Upper lobe of left lung (tissue), 6 donors: ENCODE data around the gene FRMD3. TPM values are rescaled to one million over a fixed set of nuclear protein-coding genes. Genes with fewer than 3 reads are reported as not detected.

ENCODE experiments used
- ATAC-seq, 2 donors: fragments of 200-7000 bp; cut with Tn5 transposase; one replicate each; pipeline ENCODE4 v1.9.1; 2022; ENCODE audit warnings: mild to moderate bottlenecking in 2 of 2, moderate library complexity in 2 of 2; ENCODE audit not compliant: low FRiP score in 2 of 2
- DNase-seq, 2 donors: peaks; one replicate each; pipeline ENCODE4 v3.0.0-alpha.2; 2019 to 2020
- H3K27ac ChIP-seq, 4 donors: fragments of 200-600 bp; sonication (generic); one replicate each; pipeline ENCODE4 v1.5.1; 2016 to 2019
- H3K27me3 ChIP-seq, 4 donors: fragments of 200-600 bp; sonication (generic); one replicate each; pipeline ENCODE4 v1.5.1; 2017 to 2019
- H3K36me3 ChIP-seq, 4 donors: fragments of 200-600 bp; sonication (generic); one replicate each; pipeline ENCODE4 v1.5.1; 2016 to 2019
- H3K4me1 ChIP-seq, 4 donors: fragments of 200-600 bp; sonication (generic); one replicate each; pipeline ENCODE4 v1.5.1; 2018 to 2019
- H3K4me3 ChIP-seq, 4 donors: fragments of 200-600 bp; sonication (generic); one replicate each; pipeline ENCODE4 v1.5.1; 2017 to 2019; ENCODE audit warnings: mild to moderate bottlenecking in 2 of 4, moderate library complexity in 1 of 4
- H3K9me3 ChIP-seq, 4 donors: fragments of 200-600 bp; sonication (generic); one replicate each; pipeline ENCODE4 v1.5.1; 2018 to 2019
- EP300 ChIP-seq, 4 donors: sonication (generic); formaldehyde crosslinking; IDR thresholded peaks; one replicate each; pipeline ENCODE4 v1.5.1; 2017; ENCODE audit warnings: antibody characterized with exemption in 4 of 4, control low read depth in 2 of 4
- POLR2A ChIP-seq, 4 donors: fragments of 450-650 bp; IDR thresholded peaks; one replicate each; pipeline ENCODE4 v1.5.1; 2016 to 2017; ENCODE audit warnings: antibody characterized with exemption in 4 of 4, mild to moderate bottlenecking in 2 of 4
- POLR2AphosphoS5 ChIP-seq, 2 donors: sonication (generic); formaldehyde crosslinking; IDR thresholded peaks; one replicate each; pipeline ENCODE4 v1.5.1; 2017; ENCODE audit warnings: antibody characterized with exemption in 2 of 2
- WGBS, 2 donors: methylation state at CpG; one replicate each; pipeline ENCODE4 v1.1.5; 2017 to 2018; 5-methylcytosine and 5-hydroxymethylcytosine counted together
- total RNA-seq, 6 donors: library from RNA; depleted of rRNA in 4 of 6; stranded (reverse); fragments of >200 nt in 4 of 6; gene quantifications; one replicate each; pipeline versions ENCODE4 v1.1.0 to v1.2.1, GENCODE V29; 2016 to 2021
- TF ChIP-seq, protein P1 (sequence below), 6 experiments: fragments of 450-650 bp in 4 of 6; fragments of 200-600 bp in 2 of 6; sonication (generic) in 2 of 6; IDR thresholded peaks; one replicate each; pipeline ENCODE4 v1.5.1; 2016 to 2019; ENCODE audit warnings: antibody characterized with exemption in 6 of 6
- donor health status: DM: no; HTN: no; CAD: no; lungs with moderate emphysema.
- donor health status: DM: no; HTN: yes; CAD: no; lungs with severe emphysema.

FRMD3 gene
- total RNA-seq, 6 donors from 2014 or later = 5.6 to 33.4 (median 10.4) TPM

GRCh38 chr9:83574482-83574881, 36.3 kb upstream of the FRMD3 start:
- no peak overlapping the region for H3K27ac ChIP-seq
- ATAC-seq = no peak
- WGBS, 2 donors = 85 to 94% methylated on average over 1 of the region's 1 CpG

DNA sequence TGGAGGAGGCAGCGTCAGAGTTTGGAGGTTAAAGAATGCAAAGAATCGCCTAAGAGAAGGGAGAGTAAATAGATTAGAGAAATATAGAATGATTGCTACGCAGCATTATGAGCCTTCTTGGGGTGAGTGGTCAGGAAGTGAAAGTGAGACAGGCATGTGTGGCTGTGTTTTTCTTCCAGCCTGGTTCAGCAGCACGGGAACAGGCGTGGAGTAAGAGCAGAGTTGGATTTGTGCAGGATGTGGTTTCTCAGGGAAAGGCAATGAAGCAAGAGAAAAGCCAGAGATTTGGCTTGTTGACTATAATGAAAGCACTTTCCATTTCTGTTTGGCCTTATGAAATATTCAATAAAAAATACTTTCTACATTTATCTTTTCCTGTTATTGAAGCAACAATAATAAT, 34.3 kb upstream of the FRMD3 start:
- Histone ChIP-seq H3K27ac (no peak overlapping the region), H3K4me1 (peaks cover 0 to 4% (median 0%) of the 10 kb centered on the region in 4 donors), H3K27me3 (no peaks in the 10 kb centered on the region), H3K36me3 (no peaks in the 10 kb centered on the region), H3K9me3 (no peaks in the 10 kb centered on the region), H3K4me3 (no peak overlapping the region)
- DNase-seq = no peak
- ATAC-seq = no peak
- TF ChIP-seq, protein P1, sequence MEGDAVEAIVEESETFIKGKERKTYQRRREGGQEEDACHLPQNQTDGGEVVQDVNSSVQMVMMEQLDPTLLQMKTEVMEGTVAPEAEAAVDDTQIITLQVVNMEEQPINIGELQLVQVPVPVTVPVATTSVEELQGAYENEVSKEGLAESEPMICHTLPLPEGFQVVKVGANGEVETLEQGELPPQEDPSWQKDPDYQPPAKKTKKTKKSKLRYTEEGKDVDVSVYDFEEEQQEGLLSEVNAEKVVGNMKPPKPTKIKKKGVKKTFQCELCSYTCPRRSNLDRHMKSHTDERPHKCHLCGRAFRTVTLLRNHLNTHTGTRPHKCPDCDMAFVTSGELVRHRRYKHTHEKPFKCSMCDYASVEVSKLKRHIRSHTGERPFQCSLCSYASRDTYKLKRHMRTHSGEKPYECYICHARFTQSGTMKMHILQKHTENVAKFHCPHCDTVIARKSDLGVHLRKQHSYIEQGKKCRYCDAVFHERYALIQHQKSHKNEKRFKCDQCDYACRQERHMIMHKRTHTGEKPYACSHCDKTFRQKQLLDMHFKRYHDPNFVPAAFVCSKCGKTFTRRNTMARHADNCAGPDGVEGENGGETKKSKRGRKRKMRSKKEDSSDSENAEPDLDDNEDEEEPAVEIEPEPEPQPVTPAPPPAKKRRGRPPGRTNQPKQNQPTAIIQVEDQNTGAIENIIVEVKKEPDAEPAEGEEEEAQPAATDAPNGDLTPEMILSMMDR (IDR thresholded peaks at IDR 0.05) = no peak
- TF ChIP-seq EP300 (IDR thresholded peaks at IDR 0.05) (no peak), POLR2A (IDR thresholded peaks at IDR 0.05) (no peak), POLR2AphosphoS5 (IDR thresholded peaks at IDR 0.05) (peak in 1 of 2 donors; percentile 7)
- WGBS, 2 donors = 50 to 59% methylated on average over 5 of the region's 5 CpGs

More at GRCh38 chr9:83574482-83574881, 36.3 kb upstream of the FRMD3 start:
- H3K36me3 ChIP-seq = no peaks in the 10 kb centered on the region
- H3K4me3 ChIP-seq = no peak overlapping the region
- H3K27me3 ChIP-seq = no peaks in the 10 kb centered on the region
- peaks cover 0 to 4% (median 2%) of the 10 kb centered on the region in 4 donors for H3K9me3 ChIP-seq
- H3K4me1 ChIP-seq = no peaks in the 10 kb centered on the region
- no peak for DNase-seq
- TF ChIP-seq POLR2A (IDR thresholded peaks at IDR 0.05) (no peak), EP300 (IDR thresholded peaks at IDR 0.05) (no peak), POLR2AphosphoS5 (IDR thresholded peaks at IDR 0.05) (no peak)
- TF ChIP-seq, protein P1 (IDR thresholded peaks at IDR 0.05) = no peak

DNA sequence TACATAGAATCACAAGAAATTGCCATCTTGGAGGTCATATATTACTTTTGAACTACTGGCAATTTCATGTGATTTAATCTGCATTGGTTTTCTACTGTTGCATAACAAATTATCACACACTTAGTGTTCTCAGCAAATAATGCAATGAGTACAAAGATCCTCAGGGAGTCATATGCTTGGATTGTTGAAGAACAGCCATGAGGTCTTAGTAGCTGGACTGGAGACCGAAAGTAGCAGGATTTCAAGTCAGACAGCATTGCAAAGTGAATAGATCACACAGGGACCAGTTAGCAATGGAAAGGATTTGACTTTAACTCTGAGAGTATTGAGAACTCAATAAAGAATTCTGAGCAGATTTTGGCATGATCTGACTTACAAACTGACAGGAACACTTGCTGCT, 32.2 kb upstream of the FRMD3 start:
- no peak overlapping the region for H3K4me3 ChIP-seq
- TF ChIP-seq POLR2A (IDR thresholded peaks at IDR 0.05) (no peak), EP300 (IDR thresholded peaks at IDR 0.05) (no peak), POLR2AphosphoS5 (IDR thresholded peaks at IDR 0.05) (no peak)
- TF ChIP-seq, protein P1 (IDR thresholded peaks at IDR 0.05) = no peak
- 55 to 57% methylated on average over 1 of the region's 1 CpG for WGBS, 2 donors
- no peaks in the 10 kb centered on the region for H3K9me3 ChIP-seq
- H3K27ac ChIP-seq = no peak overlapping the region
- no peaks in the 10 kb centered on the region for H3K36me3 ChIP-seq
- H3K4me1 ChIP-seq = peaks cover 0 to 4% (median 0%) of the 10 kb centered on the region in 4 donors
- peak in 1 of 2 donors; percentile 47 for ATAC-seq
- DNase-seq = no peak
- H3K27me3 ChIP-seq = no peaks in the 10 kb centered on the region

DNA sequence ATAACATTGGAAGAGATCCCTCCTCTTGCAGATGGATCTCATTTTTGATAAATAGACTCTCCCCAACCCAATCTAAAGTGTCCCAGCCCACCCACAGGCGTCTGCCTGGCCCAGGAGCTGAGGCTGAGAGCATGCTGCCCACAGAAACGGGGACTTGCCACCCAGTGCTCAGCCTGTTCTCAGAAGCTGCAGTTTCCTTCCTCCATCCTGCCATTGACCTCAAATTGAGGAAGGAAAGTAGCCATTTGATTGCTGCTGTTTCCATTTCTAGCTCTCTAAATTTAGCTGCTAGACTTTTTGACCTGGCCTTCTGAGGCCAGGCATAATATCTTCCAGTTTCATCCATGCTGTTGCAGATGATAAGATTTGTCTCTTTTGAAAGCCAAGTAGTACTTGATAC, 31.1 kb upstream of the FRMD3 start:
- H3K4me3 ChIP-seq = no peak overlapping the region
- H3K27me3 ChIP-seq = no peaks in the 10 kb centered on the region
- H3K4me1 ChIP-seq = peaks cover 0 to 4% (median 0%) of the 10 kb centered on the region in 4 donors
- TF ChIP-seq POLR2AphosphoS5 (IDR thresholded peaks at IDR 0.05) (no peak), POLR2A (IDR thresholded peaks at IDR 0.05) (no peak), EP300 (IDR thresholded peaks at IDR 0.05) (no peak)
- TF ChIP-seq, protein P1 (IDR thresholded peaks at IDR 0.05) = no peak
- H3K27ac ChIP-seq = no peak overlapping the region
- ATAC-seq (peak in 1 of 2 donors; percentile 34), DNase-seq (no peak)
- no peaks in the 10 kb centered on the region for H3K36me3 ChIP-seq
- WGBS, 2 donors = 29 to 53% methylated on average over 2 of the region's 2 CpGs
- H3K9me3 ChIP-seq = no peaks in the 10 kb centered on the region

DNA sequence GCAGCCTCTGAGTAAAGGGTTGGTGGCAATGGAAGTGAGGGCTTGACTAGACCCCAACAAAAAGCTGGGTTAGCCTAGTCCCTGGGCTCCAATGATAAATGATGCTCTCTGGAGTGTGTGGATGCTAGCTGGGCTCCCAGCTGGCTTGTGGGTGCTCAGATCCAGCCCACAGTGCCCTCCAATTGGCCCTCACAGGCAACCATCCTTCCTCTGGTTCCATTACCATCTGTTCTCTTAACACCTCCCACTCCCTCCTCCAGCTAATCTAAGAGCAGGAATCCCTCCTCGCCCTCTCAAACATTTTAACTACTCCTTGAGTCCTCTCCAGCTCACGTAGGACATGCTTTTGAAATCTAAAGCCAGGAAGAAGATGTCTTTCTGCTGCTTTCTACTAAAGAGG, 25.2 kb upstream of the FRMD3 start:
- ATAC-seq (no peak), DNase-seq (no peak)
- Histone ChIP-seq H3K27me3 (no peaks in the 10 kb centered on the region), H3K4me1 (no peaks in the 10 kb centered on the region), H3K4me3 (no peak overlapping the region), H3K9me3 (no peaks in the 10 kb centered on the region), H3K27ac (no peak overlapping the region), H3K36me3 (no peaks in the 10 kb centered on the region)
- WGBS, 2 donors = 78 to 89% methylated on average over 2 of the region's 2 CpGs
- TF ChIP-seq POLR2AphosphoS5 (IDR thresholded peaks at IDR 0.05) (no peak), POLR2A (IDR thresholded peaks at IDR 0.05) (no peak), EP300 (IDR thresholded peaks at IDR 0.05) (no peak)
- TF ChIP-seq, protein P1 (IDR thresholded peaks at IDR 0.05) = no peak
